Esophagus squamous epithelium (tissue), 5 donors: Measurements from ENCODE around the gene SERPINA4. TPM values are rescaled to one million over a fixed set of nuclear protein-coding genes. Genes with fewer than 3 reads are reported as not detected.

Experiments
- DNase-seq: peaks from one replicate; lab custom pipeline; 2025; lab: John Stamatoyannopoulos, UW
- H3K27ac ChIP-seq, 4 donors: fragments of 200-600 bp; sonication (generic); one replicate each; pipeline ENCODE4 v1.5.1; 2016 to 2019; ENCODE audit warnings: mild to moderate bottlenecking in 1 of 4
- H3K27me3 ChIP-seq, 4 donors: fragments of 200-600 bp; sonication (generic); 1 replicate in 3 of 4; 2 replicates in 1 of 4; pipeline versions ENCODE4 v1.5.1 to v1.6.0; 2017 to 2021; ENCODE audit warnings: antibody characterized with exemption in 1 of 4
- H3K36me3 ChIP-seq, 3 donors: fragments of 200-600 bp; sonication (generic); one replicate each; pipeline ENCODE4 v1.5.1; 2016 to 2019
- H3K4me1 ChIP-seq, 3 donors: fragments of 200-600 bp; sonication (generic); one replicate each; pipeline ENCODE4 v1.5.1; 2017 to 2019
- H3K4me3 ChIP-seq, 4 donors: fragments of 200-600 bp; sonication (generic); 1 replicate in 3 of 4; 2 replicates in 1 of 4; pipeline ENCODE4 v1.5.1; 2016 to 2019; ENCODE audit warnings: mild to moderate bottlenecking in 2 of 4, moderate library complexity in 1 of 4
- H3K9me3 ChIP-seq, 3 donors: fragments of 200-600 bp; sonication (generic); one replicate each; pipeline ENCODE4 v1.5.1; 2016 to 2019
- CTCF ChIP-seq, 6 experiments: fragments of 450-650 bp in 4 of 6; fragments of 200-600 bp in 2 of 6; sonication (generic) in 2 of 6; IDR thresholded peaks; one replicate each; pipeline ENCODE4 v1.5.1; 2016 to 2019; ENCODE audit warnings: antibody characterized with exemption in 6 of 6, mild to moderate bottlenecking in 4 of 6, moderate library complexity in 4 of 6
- POLR2A ChIP-seq, 4 donors: fragments of 450-650 bp; IDR thresholded peaks; one replicate each; pipeline ENCODE4 v1.6.1; 2017; ENCODE audit warnings: antibody characterized with exemption in 4 of 4, mild to moderate bottlenecking in 4 of 4, moderate library complexity in 3 of 4
- WGBS, 2 donors: methylation state at CpG; one replicate each; pipeline ENCODE4 v1.1.5; 2018; 5-methylcytosine and 5-hydroxymethylcytosine counted together
- intact Hi-C: fragments of 100-400 bp; cut with DNase I; formaldehyde crosslinking; loops from one replicate; pipeline ENCODE4 v1.15.0; 2022
- total RNA-seq, 4 donors: library from RNA; depleted of rRNA; stranded (reverse); fragments of >200 nt; gene quantifications; one replicate each; pipeline ENCODE4 v1.1.0, GENCODE V29; 2016
- donor health status: DM: yes; HTN: yes; CAD: no.

The SERPINA4 gene
- total RNA-seq, 4 donors from 2014 or later, result not detected

GRCh38 chr14:94571950-94572349, 10.7 kb downstream of the SERPINA4 start:
- WGBS, 2 donors, result 59 to 61% methylated on average over 6 of the region's 6 CpGs
- H3K36me3 ChIP-seq, result no peaks in the 10 kb centered on the region
- intact Hi-C loops, result no loop called here
- no peaks in the 10 kb centered on the region for H3K9me3 ChIP-seq
- H3K27ac ChIP-seq, result peak overlapping the region in 2 of 4 donors; percentile 34 to 54
- H3K27me3 ChIP-seq, result no peaks in the 10 kb centered on the region
- TF ChIP-seq POLR2A (IDR thresholded peaks at IDR 0.05) (no peak), CTCF (IDR thresholded peaks at IDR 0.05) (no peak)
- DNase-seq, result no peak
- H3K4me1 ChIP-seq, result peaks cover 0 to 12% (median 0%) of the 10 kb centered on the region in 3 donors
- H3K4me3 ChIP-seq, result no peak overlapping the region

- Histone ChIP-seq H3K4me1 (peaks cover 0 to 12% (median 0%) of the 10 kb centered on the region in 3 donors), H3K9me3 (no peaks in the 10 kb centered on the region), H3K36me3 (no peaks in the 10 kb centered on the region), H3K27me3 (peaks cover 0 to under 1% (median 0%) of the 10 kb centered on the region in 4 donors), H3K4me3 (no peak overlapping the region), H3K27ac (no peak overlapping the region)
- no peak for TF ChIP-seq CTCF (IDR thresholded peaks at IDR 0.05)
- TF ChIP-seq POLR2A (IDR thresholded peaks at IDR 0.05), result no peak
- 76% methylated on average over 5 to 7 of the region's 7 CpGs for WGBS, 2 donors
- intact Hi-C loops, result no loop called here
- no peak for DNase-seq
Measured at GRCh38 chr14:94572637-94573303, 11.5 kb downstream of the SERPINA4 start.

GRCh38 chr14:94573475-94574277, 12.4 kb downstream of the SERPINA4 start:
- H3K36me3 ChIP-seq, result no peaks in the 10 kb centered on the region
- no peak for TF ChIP-seq POLR2A (IDR thresholded peaks at IDR 0.05)
- TF ChIP-seq CTCF (IDR thresholded peaks at IDR 0.05), result no peak
- H3K27me3 ChIP-seq, result peaks cover 0 to 8% (median 0%) of the 10 kb centered on the region in 4 donors
- H3K27ac ChIP-seq, result no peak overlapping the region
- no peak overlapping the region for H3K4me3 ChIP-seq
- intact Hi-C loops, result no loop called here
- H3K4me1 ChIP-seq, result peaks cover 0 to 12% (median 0%) of the 10 kb centered on the region in 3 donors
- no peaks in the 10 kb centered on the region for H3K9me3 ChIP-seq
- no peak for DNase-seq
- WGBS, 2 donors, result 76 to 78% methylated on average over 6 of the region's 6 CpGs

GRCh38 chr14:94574336-94574735, 13.1 kb downstream of the SERPINA4 start:
- peaks cover 0 to 8% (median 0%) of the 10 kb centered on the region in 4 donors for H3K27me3 ChIP-seq
- DNase-seq, result no peak
- H3K4me3 ChIP-seq, result no peak overlapping the region
- WGBS, 2 donors, result 84 to 86% methylated on average over 1 to 3 of the region's 3 CpGs
- H3K27ac ChIP-seq, result no peak overlapping the region
- peaks cover 0 to 12% (median 0%) of the 10 kb centered on the region in 3 donors for H3K4me1 ChIP-seq
- TF ChIP-seq CTCF (IDR thresholded peaks at IDR 0.05), result no peak
- TF ChIP-seq POLR2A (IDR thresholded peaks at IDR 0.05), result no peak
- intact Hi-C loops, result no loop called here
- H3K36me3 ChIP-seq, result no peaks in the 10 kb centered on the region
- H3K9me3 ChIP-seq, result no peaks in the 10 kb centered on the region
